Measurements from ENCODE around the gene NBEA.

- no peak for TF ChIP-seq POLR2AphosphoS5 (IDR thresholded peaks at IDR 0.05; ENCODE audit: low read depth)
- TF ChIP-seq, protein P1, sequence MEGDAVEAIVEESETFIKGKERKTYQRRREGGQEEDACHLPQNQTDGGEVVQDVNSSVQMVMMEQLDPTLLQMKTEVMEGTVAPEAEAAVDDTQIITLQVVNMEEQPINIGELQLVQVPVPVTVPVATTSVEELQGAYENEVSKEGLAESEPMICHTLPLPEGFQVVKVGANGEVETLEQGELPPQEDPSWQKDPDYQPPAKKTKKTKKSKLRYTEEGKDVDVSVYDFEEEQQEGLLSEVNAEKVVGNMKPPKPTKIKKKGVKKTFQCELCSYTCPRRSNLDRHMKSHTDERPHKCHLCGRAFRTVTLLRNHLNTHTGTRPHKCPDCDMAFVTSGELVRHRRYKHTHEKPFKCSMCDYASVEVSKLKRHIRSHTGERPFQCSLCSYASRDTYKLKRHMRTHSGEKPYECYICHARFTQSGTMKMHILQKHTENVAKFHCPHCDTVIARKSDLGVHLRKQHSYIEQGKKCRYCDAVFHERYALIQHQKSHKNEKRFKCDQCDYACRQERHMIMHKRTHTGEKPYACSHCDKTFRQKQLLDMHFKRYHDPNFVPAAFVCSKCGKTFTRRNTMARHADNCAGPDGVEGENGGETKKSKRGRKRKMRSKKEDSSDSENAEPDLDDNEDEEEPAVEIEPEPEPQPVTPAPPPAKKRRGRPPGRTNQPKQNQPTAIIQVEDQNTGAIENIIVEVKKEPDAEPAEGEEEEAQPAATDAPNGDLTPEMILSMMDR (conservative IDR thresholded peaks at IDR 0.05; ENCODE audit: low read depth in 2 of 2), result no peak
- no peak for TF ChIP-seq EZH2 (IDR thresholded peaks at IDR 0.05; ENCODE audit: low read depth, unreplicated experiment)
- TF ChIP-seq, protein P2, sequence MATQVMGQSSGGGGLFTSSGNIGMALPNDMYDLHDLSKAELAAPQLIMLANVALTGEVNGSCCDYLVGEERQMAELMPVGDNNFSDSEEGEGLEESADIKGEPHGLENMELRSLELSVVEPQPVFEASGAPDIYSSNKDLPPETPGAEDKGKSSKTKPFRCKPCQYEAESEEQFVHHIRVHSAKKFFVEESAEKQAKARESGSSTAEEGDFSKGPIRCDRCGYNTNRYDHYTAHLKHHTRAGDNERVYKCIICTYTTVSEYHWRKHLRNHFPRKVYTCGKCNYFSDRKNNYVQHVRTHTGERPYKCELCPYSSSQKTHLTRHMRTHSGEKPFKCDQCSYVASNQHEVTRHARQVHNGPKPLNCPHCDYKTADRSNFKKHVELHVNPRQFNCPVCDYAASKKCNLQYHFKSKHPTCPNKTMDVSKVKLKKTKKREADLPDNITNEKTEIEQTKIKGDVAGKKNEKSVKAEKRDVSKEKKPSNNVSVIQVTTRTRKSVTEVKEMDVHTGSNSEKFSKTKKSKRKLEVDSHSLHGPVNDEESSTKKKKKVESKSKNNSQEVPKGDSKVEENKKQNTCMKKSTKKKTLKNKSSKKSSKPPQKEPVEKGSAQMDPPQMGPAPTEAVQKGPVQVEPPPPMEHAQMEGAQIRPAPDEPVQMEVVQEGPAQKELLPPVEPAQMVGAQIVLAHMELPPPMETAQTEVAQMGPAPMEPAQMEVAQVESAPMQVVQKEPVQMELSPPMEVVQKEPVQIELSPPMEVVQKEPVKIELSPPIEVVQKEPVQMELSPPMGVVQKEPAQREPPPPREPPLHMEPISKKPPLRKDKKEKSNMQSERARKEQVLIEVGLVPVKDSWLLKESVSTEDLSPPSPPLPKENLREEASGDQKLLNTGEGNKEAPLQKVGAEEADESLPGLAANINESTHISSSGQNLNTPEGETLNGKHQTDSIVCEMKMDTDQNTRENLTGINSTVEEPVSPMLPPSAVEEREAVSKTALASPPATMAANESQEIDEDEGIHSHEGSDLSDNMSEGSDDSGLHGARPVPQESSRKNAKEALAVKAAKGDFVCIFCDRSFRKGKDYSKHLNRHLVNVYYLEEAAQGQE (IDR thresholded peaks at IDR 0.05; ENCODE audit: unreplicated experiment), result no peak
These were observed 6.2 kb upstream of the NBEA start for GRCh38 chr13:34935841-34936240.

All from GM23338 (cell line).